Neural cell (in vitro differentiated cells): ENCODE data around the gene NR1H3. TPM values are rescaled to one million over a fixed set of nuclear protein-coding genes. Genes with fewer than 3 reads are reported as not detected.

ENCODE experiments used
- H2AFZ ChIP-seq: fragments of 200-600, 300-800 bp; sonication (generic), shearing (Covaris generic); 2 replicates; pipeline ENCODE4 v1.6.0; 2014; ENCODE audit warnings: low read depth, mild to moderate bottlenecking, antibody characterized with exemption, low read length, moderate library complexity
- H3F3A ChIP-seq: fragments of 200-600 bp; shearing (Covaris generic); 2 replicates; pipeline ENCODE4 v1.6.1; 2016; ENCODE audit warnings: mild to moderate bottlenecking, moderate library complexity, mixed read lengths, antibody characterized with exemption, low read length; ENCODE audit not compliant: insufficient read depth, poor library complexity, severe bottlenecking
- H3K27ac ChIP-seq: fragments of 200-600, 300-800 bp; sonication (generic), shearing (Covaris generic); 2 replicates; pipeline ENCODE4 v1.5.1; 2014; ENCODE audit warnings: mild to moderate bottlenecking, low read length, moderate library complexity
- H3K27me3 ChIP-seq: fragments of 300-800, 200-600 bp; sonication (generic), shearing (Covaris generic); 2 replicates; pipeline ENCODE4 v1.6.0; 2014; ENCODE audit warnings: mild to moderate bottlenecking, low read depth, low read length, moderate library complexity; ENCODE audit not compliant: insufficient read depth
- H3K36me3 ChIP-seq: fragments of 300-800, 200-600 bp; sonication (generic), shearing (Covaris generic); 2 replicates; pipeline ENCODE4 v1.5.1; 2014; ENCODE audit warnings: mild to moderate bottlenecking, antibody characterized with exemption, low read length, moderate library complexity; ENCODE audit not compliant: insufficient read depth
- H3K4me2 ChIP-seq: fragments of 300-800, 200-600 bp; sonication (generic), shearing (Covaris generic); 2 replicates; pipeline ENCODE4 v1.6.0; 2014; ENCODE audit warnings: mild to moderate bottlenecking, low read length
- H3K4me3 ChIP-seq: fragments of 300-800, 200-600 bp; sonication (generic), shearing (Covaris generic); 2 replicates; pipeline ENCODE4 v1.5.1; 2014; ENCODE audit warnings: mild to moderate bottlenecking, low read length, moderate library complexity
- H3K79me2 ChIP-seq: fragments of 200-600 bp; shearing (Covaris generic); replicated peaks from 2 replicates; pipeline ENCODE4 v1.6.0; 2014; ENCODE audit warnings: mild to moderate bottlenecking, low read length, moderate library complexity; ENCODE audit not compliant: insufficient read depth
- H3K9ac ChIP-seq: fragments of 300-800, 200-600 bp; sonication (generic), shearing (Covaris generic); 2 replicates; pipeline ENCODE4 v1.6.1; 2016; ENCODE audit warnings: mild to moderate bottlenecking, low read length, mixed read lengths
- H3K9me2 ChIP-seq: fragments of 200-600 bp; shearing (Covaris generic); 2 replicates; pipeline ENCODE4 v1.6.1; 2016; ENCODE audit warnings: mild to moderate bottlenecking, low read length, mixed read lengths; ENCODE audit not compliant: insufficient read depth
- H3K9me3 ChIP-seq: fragments of 200-600, 300-800 bp; sonication (generic), shearing (Covaris generic); 2 replicates; pipeline ENCODE4 v1.6.1; 2016; ENCODE audit warnings: mild to moderate bottlenecking, mixed run types, low read length, moderate library complexity, mixed read lengths
- H4K20me1 ChIP-seq: fragments of 200-600 bp; shearing (Covaris generic); 2 replicates; pipeline ENCODE4 v1.6.1; 2016; ENCODE audit warnings: mild to moderate bottlenecking, mixed run types; ENCODE audit not compliant: insufficient read depth
- CTCF ChIP-seq: fragments of 450-650 bp; IDR thresholded peaks from 2 replicates; pipeline ENCODE4 v1.5.1; 2014; ENCODE audit warnings: antibody characterized with exemption, mild to moderate bottlenecking, moderate library complexity; ENCODE audit not compliant: poor library complexity, severe bottlenecking
- EP300 ChIP-seq: fragments of 450-650 bp; conservative IDR thresholded peaks from 2 replicates; pipeline ENCODE4 v1.6.1; 2014; ENCODE audit warnings: antibody characterized with exemption, mild to moderate bottlenecking, moderate library complexity; ENCODE audit not compliant: poor library complexity, severe bottlenecking
- EZH2 ChIP-seq: fragments of 200-600, 300-800 bp; shearing (Covaris generic), sonication (generic); IDR thresholded peaks from 2 replicates; pipeline ENCODE4 v1.6.1; 2014; ENCODE audit warnings: antibody characterized with exemption, low read length, borderline replicate concordance, mild to moderate bottlenecking; ENCODE audit not compliant: insufficient read depth, poor library complexity, severe bottlenecking
- MXI1 ChIP-seq: fragments of 450-650 bp; conservative IDR thresholded peaks from 2 replicates; pipeline ENCODE4 v1.6.1; 2014; ENCODE audit warnings: antibody characterized with exemption, mild to moderate bottlenecking; ENCODE audit not compliant: poor library complexity, severe bottlenecking
- POLR2AphosphoS5 ChIP-seq: IDR thresholded peaks from 2 replicates; pipeline ENCODE4 v1.6.1; 2012
- RAD21 ChIP-seq: fragments of 450-650 bp; conservative IDR thresholded peaks from 2 replicates; pipeline ENCODE4 v1.6.1; 2014; ENCODE audit warnings: antibody characterized with exemption, mild to moderate bottlenecking, moderate library complexity
- REST ChIP-seq: IDR thresholded peaks from 2 replicates; pipeline ENCODE4 v1.6.1; 2012; ENCODE audit warnings: borderline replicate concordance
- SMC3 ChIP-seq: fragments of 450-650 bp; conservative IDR thresholded peaks from 2 replicates; pipeline ENCODE4 v1.6.1; 2014; ENCODE audit warnings: antibody characterized with exemption, mild to moderate bottlenecking, moderate library complexity; ENCODE audit not compliant: poor library complexity
- TAF1 ChIP-seq: IDR thresholded peaks from 2 replicates; pipeline ENCODE4 v1.6.1; 2012; ENCODE audit warnings: low read depth
- polyA plus RNA-seq: library from polyadenylated mRNA; depleted of rRNA; stranded (reverse); fragments of >200 nt; gene quantifications from 2 replicates; pipeline ENCODE4 v1.2.3, GENCODE V29; 2014

NR1H3 gene
- polyA plus RNA-seq, 1 donor from 2014 or later, result 7.7 TPM

- Histone ChIP-seq H3K27ac (no peak overlapping the region), H3K36me3 (no peaks in the 10 kb centered on the region), H3K4me3 (no peak overlapping the region), H2AFZ (no peak overlapping the region), H3K9me2 (no peaks in the 10 kb centered on the region), H3K9ac (no peak overlapping the region), H3K9me3 (no peaks in the 10 kb centered on the region), H3F3A (no peaks in the 10 kb centered on the region), H4K20me1 (no peaks in the 10 kb centered on the region), H3K79me2 (no peaks in the 10 kb centered on the region), H3K27me3 (no peaks in the 10 kb centered on the region), H3K4me2 (no peak overlapping the region)
- no peak for TF ChIP-seq EP300
- no peak for TF ChIP-seq REST
- no peak for TF ChIP-seq SMC3
- TF ChIP-seq EZH2, result no peak
Observed at GRCh38 chr11:47261291-47261800, 3.5 kb downstream of the NR1H3 start.

GRCh38 chr11:47264119-47264518 is 6.3 kb downstream of the NR1H3 start:
- TF ChIP-seq EZH2, result no peak
- TF ChIP-seq CTCF, result no peak
- no peak for TF ChIP-seq MXI1
- no peak for TF ChIP-seq TAF1
- TF ChIP-seq REST, result no peak
- no peak for TF ChIP-seq EP300
- no peak for TF ChIP-seq POLR2AphosphoS5
- TF ChIP-seq RAD21, result no peak
- no peak for TF ChIP-seq SMC3
- no peaks in the 10 kb centered on the region for H3K36me3 ChIP-seq
- H3K9ac ChIP-seq, result no peak overlapping the region
- H3F3A ChIP-seq, result peaks cover 4% of the 10 kb centered on the region
- no peak overlapping the region for H2AFZ ChIP-seq
- H3K27me3 ChIP-seq, result no peaks in the 10 kb centered on the region
- H3K79me2 ChIP-seq, result no peaks in the 10 kb centered on the region
- no peak overlapping the region for H3K4me2 ChIP-seq
- no peaks in the 10 kb centered on the region for H3K9me2 ChIP-seq
- H3K27ac ChIP-seq, result no peak overlapping the region
- no peaks in the 10 kb centered on the region for H4K20me1 ChIP-seq
- H3K4me3 ChIP-seq, result no peak overlapping the region
- no peaks in the 10 kb centered on the region for H3K9me3 ChIP-seq
